Right cardiac atrium (tissue), 5 donors: ENCODE results near the gene TTLL6. TPM values are rescaled to one million over a fixed set of nuclear protein-coding genes. Genes with fewer than 3 reads are reported as not detected.

Experiments
- ATAC-seq, 2 donors: fragments of 200-7000 bp; cut with Tn5 transposase; one replicate each; pipeline versions ENCODE4 v1.8.0 to v1.9.1; 2020; ENCODE audit warnings: moderate library complexity in 2 of 2, mild to moderate bottlenecking in 1 of 2
- DNase-seq, 3 donors: peaks; one replicate each; pipeline ENCODE4 v3.0.0-alpha.2; 2020
- H3K27ac ChIP-seq: one replicate; pipeline ENCODE4 v1.5.1; 2013; ENCODE audit warnings: mild to moderate bottlenecking, low read length, control low read depth, moderate library complexity
- H3K27me3 ChIP-seq: one replicate; pipeline ENCODE4 v1.6.1; 2013; ENCODE audit not compliant: control insufficient read depth, insufficient read depth
- H3K4me1 ChIP-seq: one replicate; pipeline ENCODE4 v1.6.1; 2013; ENCODE audit warnings: low read length; ENCODE audit not compliant: control insufficient read depth, insufficient read depth
- H3K4me3 ChIP-seq: one replicate; pipeline ENCODE4 v1.5.1; 2013; ENCODE audit warnings: low read length, control low read depth
- H3K9me3 ChIP-seq: one replicate; pipeline ENCODE4 v1.6.1; 2013; ENCODE audit warnings: low read length; ENCODE audit not compliant: control insufficient read depth
- WGBS: extraction: QIAGEN DNeasy Blood & Tissue Kit; methylation state at CpG from one replicate; pipeline ENCODE4 v1.1.7; 2013; 5-methylcytosine and 5-hydroxymethylcytosine counted together
- intact Hi-C, 4 donors: fragments of 100-400 bp; cut with DNase I; formaldehyde crosslinking; loops; one replicate each; pipeline versions ENCODE4 v1.11.0 to v1.14.0; 2022 to 2023
- polyA plus RNA-seq: library from polyadenylated mRNA; stranded (reverse); fragments of 200-250 nt; gene quantifications from one replicate; pipeline ENCODE4 v1.2.3, GENCODE V29; 2013
- total RNA-seq, 4 donors: library from RNA; stranded (reverse); fragmentation: NEBNext Ultra II Directional; extraction: Animal tissue kit (Norgen Biotek cat#: 25700); gene quantifications; one replicate each; pipeline ENCODE4 v1.2.1, GENCODE V29; 2021
- donor health status: healthy with polysubstance abuse.
- donor health status: DM: no; HTN: yes; CAD: no.
- donor health status: DM: no; HTN: no; CAD: no.
- donor health status: DM: no; HTN: yes; CAD: no; lungs with severe emphysema.
- donor health status: DM: yes; HTN: yes; CAD: no.

TTLL6 gene
- total and polyA plus RNA-seq, 5 donors = 0.06 to 0.27 (median 0.23) TPM; not detected in 2

- no peak for ATAC-seq
- Histone ChIP-seq H3K4me3 (no peak overlapping the region), H3K9me3 (no peaks in the 10 kb centered on the region), H3K27ac (no peak overlapping the region), H3K27me3 (no peaks in the 10 kb centered on the region), H3K4me1 (no peaks in the 10 kb centered on the region)
- WGBS = 5% methylated on average over 14 of the region's 14 CpGs
- no peak for DNase-seq
- intact Hi-C loops = no loop called here
These were observed 82.5 kb downstream of the TTLL6 start for GRCh38 chr17:48734333-48735061.

DNA sequence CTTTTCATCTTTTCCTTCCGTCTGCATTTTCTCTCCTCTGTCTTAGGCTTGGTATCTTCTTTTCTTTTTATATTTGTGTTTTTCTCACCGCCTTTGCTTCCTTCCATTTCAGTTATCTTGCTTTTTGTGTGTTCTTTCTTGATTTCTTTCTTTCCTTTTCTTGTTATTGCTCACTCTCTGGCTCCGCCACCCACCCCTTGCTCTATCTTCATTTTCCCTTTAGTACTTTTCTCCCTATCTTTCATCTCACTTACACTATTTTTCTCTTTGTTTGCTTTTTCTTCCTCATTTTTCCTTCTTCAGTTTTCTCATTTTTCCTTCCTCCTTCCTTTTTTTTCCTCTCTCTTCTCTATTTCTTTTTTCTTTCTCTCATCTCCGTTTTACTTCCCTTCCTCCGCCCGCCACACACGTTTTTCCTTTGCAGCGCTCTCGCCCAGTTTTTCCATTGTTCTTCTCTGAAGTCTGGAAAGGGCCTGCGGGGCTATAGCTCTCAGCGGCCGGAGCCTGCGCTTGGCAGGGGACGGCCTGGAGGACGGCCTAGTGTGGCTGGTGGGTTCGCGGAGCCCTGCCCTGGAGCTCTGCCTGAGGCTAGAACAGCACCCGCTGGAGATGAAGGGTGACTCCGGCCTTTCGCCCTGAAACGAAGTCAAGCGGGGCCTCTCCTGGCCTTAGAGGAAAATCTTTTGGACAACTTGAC lies 83.2 kb downstream of the TTLL6 start:
- Histone ChIP-seq H3K27me3 (no peaks in the 10 kb centered on the region), H3K9me3 (no peaks in the 10 kb centered on the region), H3K4me3 (no peak overlapping the region), H3K27ac (no peak overlapping the region), H3K4me1 (no peaks in the 10 kb centered on the region)
- DNase-seq (no peak), ATAC-seq (no peak)
- intact Hi-C loops = no loop called here
- WGBS = 7% methylated on average over 22 of the region's 22 CpGs

DNA sequence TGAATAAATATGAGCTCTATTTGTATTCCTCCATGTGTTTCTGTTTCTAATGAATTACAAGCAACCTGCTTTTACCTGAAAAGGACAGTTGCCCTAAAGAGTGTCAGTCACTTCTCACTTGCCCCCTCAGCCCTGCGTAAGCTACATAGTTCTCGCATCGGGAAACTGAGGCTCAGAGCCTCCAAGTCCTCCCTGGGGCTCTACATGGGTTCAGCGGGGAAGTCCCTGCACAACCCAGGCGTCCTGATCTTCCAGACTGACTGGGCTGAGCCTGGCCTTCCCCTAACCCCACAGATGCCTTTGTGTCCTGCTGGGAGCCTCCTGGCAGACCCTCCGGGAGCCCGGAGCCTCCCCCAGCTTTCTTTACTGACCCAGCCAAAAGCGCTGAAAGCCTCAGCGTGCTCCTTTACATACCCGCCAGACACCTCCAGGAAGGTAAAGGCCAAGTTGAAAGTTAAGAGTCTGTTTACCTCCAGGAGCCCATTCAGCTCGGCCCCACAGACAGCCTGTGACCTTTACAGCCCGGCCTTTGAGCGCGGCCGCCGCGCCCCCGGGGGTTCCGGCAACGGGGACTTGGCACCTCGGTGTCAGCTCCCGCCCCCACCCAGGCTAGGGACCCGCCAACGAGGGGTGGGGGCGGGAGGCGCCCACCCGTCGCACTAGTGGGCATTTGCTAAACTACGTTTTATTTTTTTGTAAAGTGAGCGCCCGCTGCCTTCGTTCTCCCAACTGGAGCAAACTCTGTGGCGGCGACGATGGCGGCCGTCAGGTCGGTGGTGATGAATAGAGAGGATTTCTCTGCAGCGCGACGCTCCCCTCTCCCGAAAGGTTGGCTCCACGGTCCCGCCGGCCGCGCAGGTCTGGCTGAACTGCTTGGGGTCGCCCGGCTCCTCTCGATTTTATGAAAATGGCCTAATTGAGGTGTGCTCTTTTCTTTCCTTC lies 84.1 kb downstream of the TTLL6 start:
- DNase-seq = no peak

GRCh38 chr17:48731355-48731754 lies 85.7 kb downstream of the TTLL6 start:
- ATAC-seq (no peak), DNase-seq (no peak)
- Histone ChIP-seq H3K4me1 (no peaks in the 10 kb centered on the region), H3K4me3 (no peak overlapping the region), H3K9me3 (no peaks in the 10 kb centered on the region), H3K27ac (no peak overlapping the region), H3K27me3 (no peaks in the 10 kb centered on the region)
- intact Hi-C loops = no loop called here

More for the DNA sequence above, 84.1 kb downstream of the TTLL6 start:
- Histone ChIP-seq H3K27me3 (no peaks in the 10 kb centered on the region), H3K4me1 (no peaks in the 10 kb centered on the region), H3K27ac (no peak overlapping the region), H3K9me3 (no peaks in the 10 kb centered on the region), H3K4me3 (no peak overlapping the region)
- no peak for ATAC-seq
- intact Hi-C loops = no loop called here
- 3% methylated on average over 50 of the region's 50 CpGs for WGBS

GRCh38 chr17:48730240-48730550 lies 86.8 kb downstream of the TTLL6 start:
- ATAC-seq (no peak), DNase-seq (no peak)
- Histone ChIP-seq H3K4me3 (no peak overlapping the region), H3K9me3 (no peaks in the 10 kb centered on the region), H3K4me1 (no peaks in the 10 kb centered on the region), H3K27ac (no peak overlapping the region), H3K27me3 (no peaks in the 10 kb centered on the region)
- WGBS = 30% methylated on average over 3 of the region's 3 CpGs
- intact Hi-C loops = no loop called here

- no peak overlapping the region for H3K27ac ChIP-seq
- 6% methylated on average over 19 of the region's 19 CpGs for WGBS
- intact Hi-C loops = loop anchor here in 2 of 4 donors (5.0 to 10.0 kb wide), 2 partner anchors 63 to 155 kb away; no protein-coding TSS in a partner anchor
- no peaks in the 10 kb centered on the region for H3K4me1 ChIP-seq
- peak overlapping the region; percentile 18 for H3K4me3 ChIP-seq
- ATAC-seq = no peak
- no peaks in the 10 kb centered on the region for H3K27me3 ChIP-seq
- no peaks in the 10 kb centered on the region for H3K9me3 ChIP-seq
- DNase-seq = no peak
These were observed 87.4 kb downstream of the TTLL6 start for GRCh38 chr17:48729335-48730239.

GRCh38 chr17:48728232-48729231 lies 88.5 kb downstream of the TTLL6 start, which contains the start of gene HOXB13:
TSS of gene HOXB13 (minus strand) at chr17:48728750. CDS start at chr17:48728593, 157 bp downstream.
- ATAC-seq = peak in 1 of 2 donors; percentile 22

DNA sequence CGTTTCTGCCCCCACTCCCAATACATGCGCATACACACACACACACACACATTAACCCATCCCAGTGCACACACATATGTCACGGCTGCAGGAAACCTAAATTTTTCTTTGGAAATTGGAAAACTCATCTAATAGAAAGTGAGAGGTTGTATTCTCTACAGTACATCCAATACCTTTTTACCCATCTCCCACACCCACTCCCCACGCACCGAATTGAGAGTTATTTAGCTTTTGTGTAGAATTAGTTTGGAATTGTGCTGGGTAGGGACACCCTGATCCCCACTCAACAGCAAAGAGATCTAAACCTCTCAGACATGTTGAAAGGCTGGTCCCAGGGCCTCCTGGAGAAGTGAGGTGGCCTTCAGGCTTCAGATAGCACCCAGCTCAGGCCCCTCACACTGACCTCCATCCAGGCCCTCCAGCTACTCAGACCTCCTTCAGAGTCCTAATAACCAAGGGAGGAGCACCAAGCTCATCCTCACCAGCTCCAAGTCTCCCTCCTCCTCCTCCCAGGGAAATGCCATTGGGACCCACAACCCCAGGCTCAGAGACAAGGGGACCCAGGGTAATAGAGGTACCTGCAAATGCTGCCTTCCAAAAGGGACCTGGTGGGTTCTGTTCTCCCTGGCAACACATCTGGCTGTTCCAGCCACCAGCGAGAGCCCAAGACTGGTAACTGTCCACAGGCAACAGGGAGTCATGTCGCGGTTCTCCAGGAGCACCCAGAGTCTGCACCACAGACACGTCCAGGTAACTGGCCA lies 89.4 kb downstream of the TTLL6 start:
- no peaks in the 10 kb centered on the region for H3K27me3 ChIP-seq
- no peak overlapping the region for H3K4me3 ChIP-seq
- no peak for DNase-seq
- 22% methylated on average over 9 of the region's 9 CpGs for WGBS
- no peaks in the 10 kb centered on the region for H3K4me1 ChIP-seq
- intact Hi-C loops = loop anchor here in 2 of 4 donors (5.0 to 10.0 kb wide), 2 partner anchors 65 to 157 kb away; no protein-coding TSS in a partner anchor
- H3K27ac ChIP-seq = no peak overlapping the region
- no peak for ATAC-seq
- H3K9me3 ChIP-seq = no peaks in the 10 kb centered on the region

More at GRCh38 chr17:48728232-48729231, 88.5 kb downstream of the TTLL6 start, which contains the start of gene HOXB13:
- 3% methylated on average over 55 of the region's 55 CpGs for WGBS
- H3K27ac ChIP-seq = no peak within 1 kb of the TSS
- H3K4me1 ChIP-seq = no peaks in the 10 kb centered on the region
- intact Hi-C loops = loop anchor here in 2 of 4 donors (5.0 to 10.0 kb wide), 2 partner anchors 64 to 156 kb away; no protein-coding TSS in a partner anchor
- H3K9me3 ChIP-seq = no peaks in the 10 kb centered on the region
- peak in 2 of 3 donors; percentile 55 to 76 for DNase-seq
- no peaks in the 10 kb centered on the region for H3K27me3 ChIP-seq
- H3K4me3 ChIP-seq = peak within 1 kb of the TSS; percentile 18

DNA sequence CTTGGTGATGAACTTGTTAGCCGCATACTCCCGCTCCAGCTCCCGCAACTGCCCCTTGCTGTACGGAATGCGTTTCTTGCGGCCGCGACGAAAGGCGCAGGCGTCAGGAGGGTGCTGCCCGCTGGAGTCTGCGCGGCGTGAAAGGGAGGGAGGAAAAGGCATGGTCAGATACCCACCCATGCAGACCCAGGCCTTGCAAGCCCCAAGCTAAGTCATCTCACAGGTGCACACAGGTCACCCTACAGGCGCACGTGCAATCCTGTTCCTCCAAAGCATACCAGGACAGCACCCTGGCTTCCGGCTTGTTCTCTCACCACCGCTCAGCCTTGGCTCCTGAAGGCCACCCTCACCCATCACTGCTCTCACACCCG lies 90.1 kb downstream of the TTLL6 start:
- Histone ChIP-seq H3K4me1 (no peaks in the 10 kb centered on the region), H3K4me3 (no peak overlapping the region), H3K27me3 (no peaks in the 10 kb centered on the region), H3K27ac (no peak overlapping the region), H3K9me3 (no peaks in the 10 kb centered on the region)
- intact Hi-C loops = loop anchor here in 2 of 4 donors (5.0 to 10.0 kb wide), 2 partner anchors 65 to 158 kb away; no protein-coding TSS in a partner anchor
- DNase-seq (no peak), ATAC-seq (no peak)
- WGBS = 5% methylated on average over 20 of the region's 20 CpGs
